Muscle of arm (tissue), 14 donors: ENCODE results near the gene MAN2A2. TPM values are rescaled to one million over a fixed set of nuclear protein-coding genes. Genes with fewer than 3 reads are reported as not detected.
A peak's percentile ranks its signal among the peaks of the same experiment; 100 is the strongest.

Source experiments
- DNase-seq: peaks from one replicate; pipeline ENCODE4 v3.0.0-alpha.2; 2013
- long read RNA-seq, 11 donors: transcript quantifications; one replicate each; lab custom pipeline, GENCODE V29; 2026
- polyA plus RNA-seq, 12 donors: library from polyadenylated mRNA; unstranded; fragments of 120-200 nt; gene quantifications; one replicate each; pipeline ENCODE4 v1.2.1, GENCODE V29; 2013; ENCODE audit not compliant: insufficient read length in 12 of 12

Gene MAN2A2
- polyA plus RNA-seq = 10 to 100 TPM in 11 of 12 donors, not detected in 1; 25.4 to 66.1 (median 35.7) TPM
- long read RNA-seq, donor 1, partial matches to known transcripts = 0 of 1 reads
- long read RNA-seq, donor 1, other reads (novel, unspliced or antisense) = 0 of 1 reads
- long read RNA-seq, donor 2, partial matches to known transcripts = 0 of 1 reads
- long read RNA-seq, donor 2, other reads (novel, unspliced or antisense) = 0 of 1 reads
- long read RNA-seq, donor 3 = 0 reads
- long read RNA-seq, donor 4 = 0 reads
- long read RNA-seq, donor 5, partial matches to known transcripts = 0 of 1 reads
- long read RNA-seq, donor 5, other reads (novel, unspliced or antisense) = 0 of 1 reads
- long read RNA-seq, donor 6 = 0 reads
- long read RNA-seq, donor 7 = 0 reads
- long read RNA-seq, donor 8, partial matches to known transcripts = 0 of 2 reads
- long read RNA-seq, donor 8, other reads (novel, unspliced or antisense) = 0 of 2 reads
- long read RNA-seq, donor 9 = 0 reads
- long read RNA-seq, donor 10 = 0 reads
- long read RNA-seq, donor 11, full-length matches to known transcripts = 1 of 1 reads
- long read RNA-seq, donor 11, partial matches to known transcripts = 0 of 1 reads
- long read RNA-seq, donor 11, other reads (novel, unspliced or antisense) = 0 of 1 reads

- peak; percentile 53 for DNase-seq
These were observed at the start of gene MAN2A2 for GRCh38 chr15:90902840-90903732. MAN2A2 (plus strand) TSS chr15:90903302; CDS start chr15:90904208, 906 bp downstream.

- DNase-seq = no peak
These were observed 48.0 kb upstream of the MAN2A2 start for GRCh38 chr15:90855139-90855538.

- DNase-seq = no peak
These were observed 45.8 kb upstream of the MAN2A2 start for GRCh38 chr15:90857337-90857736.

- no peak for DNase-seq
These were observed 45.1 kb upstream of the MAN2A2 start for GRCh38 chr15:90857883-90858443.

- no peak for DNase-seq
These were observed 43.6 kb upstream of the MAN2A2 start for GRCh38 chr15:90859234-90860131.

- no peak for DNase-seq
These were observed 42.7 kb upstream of the MAN2A2 start for GRCh38 chr15:90860450-90860849.

GRCh38 chr15:90860942-90861675 is 42.0 kb upstream of the MAN2A2 start:
- no peak for DNase-seq

GRCh38 chr15:90862487-90862886 is 40.6 kb upstream of the MAN2A2 start:
- DNase-seq = no peak

GRCh38 chr15:90862964-90863778 is 39.9 kb upstream of the MAN2A2 start:
- DNase-seq = no peak

GRCh38 chr15:90863987-90864386 is 39.1 kb upstream of the MAN2A2 start:
- no peak for DNase-seq

GRCh38 chr15:90864507-90864906 is 38.6 kb upstream of the MAN2A2 start:
- no peak for DNase-seq

- DNase-seq = no peak
These were observed 37.4 kb upstream of the MAN2A2 start for GRCh38 chr15:90865702-90866101.

- DNase-seq = no peak
These were observed 36.9 kb upstream of the MAN2A2 start for GRCh38 chr15:90866161-90866715.

GRCh38 chr15:90866800-90867199 is 36.3 kb upstream of the MAN2A2 start:
- DNase-seq = no peak

- DNase-seq = no peak
These were observed 34.8 kb upstream of the MAN2A2 start, which contains the start of gene FURIN for GRCh38 chr15:90868261-90868689. FURIN (plus strand) TSS chr15:90868588; CDS start chr15:90875741, 7,153 bp downstream.

- no peak for DNase-seq
These were observed 34.0 kb upstream of the MAN2A2 start for GRCh38 chr15:90869140-90869541.

GRCh38 chr15:90869601-90870353 is 33.3 kb upstream of the MAN2A2 start:
- no peak for DNase-seq
